Adipocyte (in vitro differentiated cells): ENCODE measurements around the gene PSMD13.

Experiments
- DNase-seq: peaks from one replicate; pipeline ENCODE4 v3.0.0-alpha.2; 2015; ENCODE audit warnings: low read depth
- H3K27me3 ChIP-seq: replicated peaks from 2 replicates; pipeline ENCODE4 v1.7.0; 2013; ENCODE audit warnings: mild to moderate bottlenecking, low read length, moderate library complexity; ENCODE audit not compliant: control insufficient read depth, insufficient read depth
- H3K36me3 ChIP-seq: 2 replicates; pipeline ENCODE4 v1.7.0; 2013; ENCODE audit warnings: low read length, mild to moderate bottlenecking, moderate library complexity; ENCODE audit not compliant: control insufficient read depth, insufficient read depth, severe bottlenecking
- H3K4me1 ChIP-seq: 2 replicates; pipeline ENCODE4 v1.7.0; 2013; ENCODE audit warnings: mild to moderate bottlenecking, low read length, moderate library complexity; ENCODE audit not compliant: control insufficient read depth, insufficient read depth
- H3K4me3 ChIP-seq: 2 replicates; pipeline ENCODE4 v1.7.0; 2013; ENCODE audit warnings: mild to moderate bottlenecking, low read length, moderate library complexity
- H3K9ac ChIP-seq: 2 replicates; pipeline ENCODE4 v1.7.0; 2013; ENCODE audit warnings: mild to moderate bottlenecking, low read length, moderate library complexity
- H3K9me3 ChIP-seq: 2 replicates; pipeline ENCODE4 v1.7.0; 2013; ENCODE audit warnings: mild to moderate bottlenecking, low read length, moderate library complexity; ENCODE audit not compliant: control insufficient read depth

PSMD13 gene

DNA sequence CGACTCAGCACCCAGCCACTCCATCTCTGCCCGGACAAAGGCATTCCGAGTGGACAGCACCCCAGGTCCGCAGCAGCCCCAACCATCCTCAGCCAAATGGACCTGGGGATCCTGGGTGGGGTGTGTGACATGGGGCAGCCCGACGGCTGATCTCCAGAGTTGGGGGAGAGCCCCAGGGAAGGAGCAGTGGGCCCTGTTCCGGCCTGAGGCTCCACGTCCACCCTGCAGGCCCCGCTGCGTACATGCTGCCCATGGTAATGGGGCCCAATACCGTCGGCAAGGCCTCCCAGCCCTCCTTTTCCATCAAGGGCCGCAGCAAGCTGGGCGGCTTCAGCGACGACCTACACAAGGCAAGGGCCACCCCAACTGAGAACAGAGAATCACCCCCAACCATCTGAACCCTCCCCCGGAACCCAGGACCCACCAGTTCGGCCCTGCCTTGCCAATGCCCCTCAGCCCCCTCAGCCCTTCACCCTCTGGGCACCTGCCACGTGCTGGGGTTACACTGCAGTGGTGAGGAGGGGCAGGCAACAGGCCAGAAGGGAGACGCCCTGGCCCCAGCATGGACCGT, 38.5 kb upstream of the PSMD13 start:
- DNase-seq: no peak

DNA sequence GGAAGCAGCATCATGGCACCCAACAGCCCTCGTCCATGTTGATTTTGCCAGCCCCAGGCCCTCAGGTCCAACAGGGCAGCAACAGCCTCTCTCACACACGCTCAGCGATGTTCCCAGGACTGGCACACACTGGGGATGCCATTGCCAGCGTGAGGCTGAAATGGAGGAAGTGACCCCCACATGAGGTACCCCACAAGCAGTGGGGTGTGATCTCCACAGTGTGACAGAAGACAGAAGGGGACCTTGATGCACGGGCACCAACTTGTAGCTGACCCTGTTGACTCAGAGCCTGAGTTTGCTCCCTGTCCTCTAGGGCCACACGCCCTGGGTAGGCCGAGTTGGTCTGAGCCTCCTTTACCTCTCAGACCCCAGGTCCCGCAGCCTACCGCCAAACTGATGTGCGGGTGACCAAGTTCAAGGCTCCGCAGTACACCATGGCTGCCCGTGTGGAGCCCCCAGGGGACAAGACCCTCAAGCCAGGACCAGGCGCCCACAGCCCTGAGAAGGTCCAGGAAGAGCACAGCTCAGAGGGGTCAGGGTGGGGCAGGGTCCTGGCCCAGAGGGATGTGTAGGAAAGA, 37.7 kb upstream of the PSMD13 start:
- Histone ChIP-seq H3K27me3 (no peaks in the 10 kb centered on the region), H3K9ac (no peak overlapping the region), H3K4me1 (peaks cover 9% of the 10 kb centered on the region), H3K9me3 (no peaks in the 10 kb centered on the region), H3K36me3 (peaks cover 17% of the 10 kb centered on the region), H3K4me3 (no peak overlapping the region)
- no peak for DNase-seq

More for the DNA sequence above, 38.5 kb upstream of the PSMD13 start:
- Histone ChIP-seq H3K36me3 (peaks cover 10% of the 10 kb centered on the region), H3K9me3 (no peaks in the 10 kb centered on the region), H3K27me3 (no peaks in the 10 kb centered on the region), H3K9ac (no peak overlapping the region), H3K4me3 (no peak overlapping the region), H3K4me1 (peaks cover 1% of the 10 kb centered on the region)

DNA sequence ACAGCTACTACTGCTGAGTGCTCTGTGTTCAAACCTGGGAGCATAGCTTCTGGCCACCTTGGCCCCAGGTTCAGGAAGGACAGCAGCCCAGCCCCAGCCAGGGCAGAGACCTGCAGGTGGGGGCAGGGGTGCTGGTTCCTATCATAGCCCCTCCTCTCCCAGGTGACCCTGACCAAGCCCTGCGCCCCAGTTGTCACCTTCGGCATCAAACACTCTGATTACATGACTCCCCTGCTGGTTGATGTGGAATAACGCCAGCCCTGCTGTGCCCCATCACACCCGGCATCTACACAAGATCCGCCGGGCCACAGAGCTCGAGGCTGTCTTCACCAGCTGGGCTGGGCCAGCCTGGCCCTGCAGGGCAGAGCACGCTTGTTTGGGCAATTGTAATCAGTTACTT, 37.0 kb upstream of the PSMD13 start:
- Histone ChIP-seq H3K36me3 (peaks cover 24% of the 10 kb centered on the region), H3K9ac (no peak overlapping the region), H3K4me1 (peaks cover 15% of the 10 kb centered on the region), H3K27me3 (no peaks in the 10 kb centered on the region), H3K4me3 (no peak overlapping the region), H3K9me3 (no peaks in the 10 kb centered on the region)
- no peak for DNase-seq

DNA sequence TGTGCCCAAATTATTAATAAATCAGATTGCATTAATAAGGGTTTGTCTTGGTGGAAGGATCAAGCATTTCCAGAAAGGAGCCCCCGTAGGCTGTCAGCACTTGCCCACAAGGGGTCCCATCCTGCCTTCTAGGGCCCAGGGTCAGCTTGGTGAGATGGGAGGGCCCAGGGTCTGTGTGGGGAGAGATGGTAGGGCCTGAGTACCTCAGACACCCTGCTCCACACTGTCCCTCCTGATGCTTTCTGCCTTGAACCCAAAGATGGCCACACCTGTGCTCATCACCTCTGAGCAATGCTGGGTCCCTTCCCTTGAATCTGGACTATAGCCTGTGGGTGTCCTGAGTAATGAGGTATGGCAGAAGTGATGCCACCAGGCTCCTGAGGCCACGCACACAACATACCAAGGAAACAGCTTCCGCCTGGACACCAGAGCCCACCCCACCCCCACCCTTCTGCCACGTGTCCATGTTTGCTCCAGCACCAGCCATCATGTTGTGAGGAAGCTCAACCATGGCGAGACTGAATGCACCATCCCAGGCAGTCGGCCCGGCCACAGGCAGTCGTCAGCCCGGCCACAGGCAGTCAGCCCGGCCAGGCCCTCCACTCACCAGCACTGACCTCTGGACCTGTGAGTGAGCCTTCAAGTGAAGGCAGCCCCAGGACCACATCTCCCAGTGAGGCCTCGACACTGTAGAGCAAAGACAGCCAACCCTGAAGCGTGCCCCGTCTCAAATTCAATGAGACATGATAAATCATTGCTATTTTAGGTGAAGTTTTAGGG, 36.4 kb upstream of the PSMD13 start:
- H3K9me3 ChIP-seq: no peaks in the 10 kb centered on the region
- no peaks in the 10 kb centered on the region for H3K27me3 ChIP-seq
- H3K36me3 ChIP-seq: peaks cover 31% of the 10 kb centered on the region
- no peak overlapping the region for H3K9ac ChIP-seq
- peaks cover 20% of the 10 kb centered on the region for H3K4me1 ChIP-seq
- no peak overlapping the region for H3K4me3 ChIP-seq
- no peak for DNase-seq

DNA sequence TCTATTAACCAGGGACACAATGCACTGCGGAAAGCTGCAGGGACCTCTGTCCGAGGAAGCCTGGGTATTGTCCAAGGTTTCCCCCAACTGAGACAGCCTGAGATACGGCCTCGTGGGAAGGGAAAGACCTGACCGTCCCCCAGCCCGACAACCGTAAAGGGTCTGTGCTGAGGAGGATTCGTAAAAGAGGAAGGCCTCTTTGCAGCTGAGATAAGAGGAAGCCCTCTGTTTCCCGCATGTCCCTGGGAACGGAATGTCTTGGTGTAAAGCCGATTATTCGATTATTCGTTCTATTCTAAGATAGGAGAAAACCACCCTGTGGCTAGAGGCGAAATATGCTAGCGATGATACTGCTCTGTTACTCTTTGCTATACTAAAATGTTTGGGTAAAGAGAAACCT, 34.8 kb upstream of the PSMD13 start:
- DNase-seq: no peak

DNA sequence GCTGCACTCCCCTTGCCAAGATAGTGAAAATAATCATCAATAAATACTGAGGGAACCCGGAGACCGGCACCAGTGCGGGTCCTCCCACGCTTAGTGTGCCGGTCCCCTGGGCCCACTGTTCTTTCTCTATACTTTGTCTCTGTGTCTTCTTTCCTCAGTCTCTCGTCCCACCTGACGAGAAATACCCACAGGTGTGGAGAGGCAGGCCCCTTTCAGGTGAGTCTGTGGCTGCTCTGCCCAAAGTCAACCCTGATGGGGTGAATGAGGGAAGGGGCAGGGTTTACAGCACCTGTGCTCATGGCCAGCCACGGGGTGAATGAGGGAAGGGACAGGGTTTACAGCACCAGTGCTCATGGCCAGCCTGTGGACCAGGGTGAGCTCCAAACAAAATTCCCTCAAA, 34.3 kb upstream of the PSMD13 start:
- no peaks in the 10 kb centered on the region for H3K27me3 ChIP-seq
- no peaks in the 10 kb centered on the region for H3K9me3 ChIP-seq
- H3K4me1 ChIP-seq: peaks cover 30% of the 10 kb centered on the region
- H3K9ac ChIP-seq: no peak overlapping the region
- H3K4me3 ChIP-seq: no peak overlapping the region
- H3K36me3 ChIP-seq: peaks cover 32% of the 10 kb centered on the region
- no peak for DNase-seq

More for the DNA sequence above, 34.8 kb upstream of the PSMD13 start:
- peaks cover 30% of the 10 kb centered on the region for H3K4me1 ChIP-seq
- peaks cover 32% of the 10 kb centered on the region for H3K36me3 ChIP-seq
- no peaks in the 10 kb centered on the region for H3K27me3 ChIP-seq
- no peak overlapping the region for H3K4me3 ChIP-seq
- no peaks in the 10 kb centered on the region for H3K9me3 ChIP-seq
- H3K9ac ChIP-seq: no peak overlapping the region

DNA sequence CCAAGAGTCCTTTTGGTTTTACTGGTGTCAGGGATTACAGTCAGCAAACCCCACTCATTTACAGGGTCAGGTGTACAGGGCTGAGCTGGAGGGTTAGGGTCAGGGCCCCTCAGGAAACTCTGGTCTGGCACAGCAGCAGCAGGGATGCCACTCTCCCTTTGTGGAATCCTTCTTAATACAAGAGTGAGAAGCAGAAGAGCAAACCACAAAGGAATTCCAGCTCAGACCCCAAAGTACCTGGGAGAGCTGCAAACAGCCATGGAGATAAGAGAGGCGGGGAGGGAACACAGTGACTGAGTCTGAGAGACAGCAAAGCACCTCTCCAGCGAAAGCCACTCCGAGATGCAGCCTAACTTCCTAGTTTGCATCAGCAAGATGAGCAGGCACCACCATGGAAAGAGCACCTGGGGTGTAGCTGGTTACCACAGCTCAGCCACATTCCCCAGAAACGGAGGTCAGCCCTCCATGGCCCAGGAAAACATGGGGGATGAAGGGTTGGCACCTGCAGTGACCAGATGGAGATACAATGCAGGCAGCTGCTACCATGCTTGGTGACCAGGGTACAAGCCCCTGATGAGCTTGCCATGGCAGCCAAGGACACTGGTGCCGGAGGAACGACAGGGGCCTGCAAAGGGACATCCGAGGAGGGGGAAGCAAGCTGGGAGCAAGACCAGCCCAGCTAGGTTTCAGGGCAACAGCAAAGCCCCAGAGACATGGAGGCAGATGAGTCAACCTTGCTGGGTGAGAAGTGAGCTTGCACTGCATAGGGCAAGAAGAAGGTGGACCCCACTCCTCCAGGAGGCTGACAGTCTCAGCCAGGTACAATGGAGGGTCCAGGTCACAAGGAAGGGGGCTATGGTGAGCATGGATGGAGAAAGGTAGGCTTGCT, 33.5 kb upstream of the PSMD13 start:
- Histone ChIP-seq H3K27me3 (no peaks in the 10 kb centered on the region), H3K9me3 (no peaks in the 10 kb centered on the region), H3K9ac (peak overlapping the region; percentile 43), H3K4me1 (peaks cover 30% of the 10 kb centered on the region), H3K4me3 (no peak overlapping the region), H3K36me3 (peaks cover 32% of the 10 kb centered on the region)
- no peak for DNase-seq

DNA sequence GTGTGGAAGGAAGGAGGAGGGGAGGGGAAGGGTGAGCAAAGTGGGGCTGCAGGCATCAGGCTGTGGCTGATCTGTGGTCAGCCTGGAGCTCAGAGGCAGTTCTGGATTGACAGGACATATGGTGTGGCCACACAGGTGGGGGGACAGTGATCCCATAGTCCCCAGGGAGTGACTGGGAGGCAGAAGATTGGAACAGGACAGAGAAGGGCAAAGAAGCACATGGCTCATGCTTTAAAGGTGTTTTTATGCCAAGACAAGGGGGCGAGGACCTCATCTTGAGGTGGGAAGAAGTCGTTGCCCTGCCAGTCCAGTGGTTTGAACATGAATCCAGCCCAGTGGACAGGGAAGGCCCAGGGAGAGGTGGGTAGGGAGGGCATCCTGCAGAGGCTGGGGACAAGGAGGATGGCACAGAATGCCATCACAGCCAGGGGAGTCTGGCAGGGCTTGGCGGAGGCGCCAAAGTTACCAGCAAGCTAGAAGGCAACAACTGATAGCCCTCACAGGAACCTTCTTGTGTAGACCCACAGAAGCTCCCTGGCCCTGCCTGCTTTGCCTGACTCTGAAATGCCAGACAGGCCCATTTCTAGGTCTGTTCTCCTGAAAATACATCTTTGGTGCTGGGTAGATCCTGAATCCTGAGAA, 32.7 kb upstream of the PSMD13 start:
- Histone ChIP-seq H3K9me3 (no peaks in the 10 kb centered on the region), H3K27me3 (no peaks in the 10 kb centered on the region), H3K4me3 (no peak overlapping the region), H3K9ac (peak overlapping the region; percentile 43), H3K36me3 (peaks cover 32% of the 10 kb centered on the region), H3K4me1 (peaks cover 30% of the 10 kb centered on the region)
- DNase-seq: no peak

DNA sequence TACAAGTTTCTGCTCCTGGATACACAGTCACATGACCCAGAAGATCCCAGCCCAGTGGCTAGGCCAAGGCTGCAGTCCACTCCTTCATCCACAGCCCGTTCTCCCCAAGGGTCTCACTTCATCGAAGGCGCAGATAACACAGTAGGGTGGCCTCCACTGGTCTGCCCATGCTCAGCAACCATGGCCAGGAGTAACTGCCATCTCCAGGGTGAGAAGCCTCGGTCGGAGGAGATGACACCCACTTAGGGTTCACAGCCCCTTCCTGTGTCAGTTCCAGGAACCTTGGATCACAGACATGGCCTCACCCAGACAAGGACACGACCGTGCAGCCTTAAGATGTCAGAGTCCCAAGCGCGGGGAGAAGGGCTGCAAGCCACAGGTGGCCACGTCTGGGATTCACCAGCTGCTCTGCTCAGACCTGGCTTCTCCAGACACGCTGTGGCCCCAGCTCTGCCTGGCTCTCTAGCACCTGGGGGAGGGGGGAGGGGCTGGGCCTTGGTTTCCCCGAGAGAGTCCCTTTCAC, 32.1 kb upstream of the PSMD13 start:
- Histone ChIP-seq H3K27me3 (no peaks in the 10 kb centered on the region), H3K36me3 (peaks cover 33% of the 10 kb centered on the region), H3K4me3 (no peak overlapping the region), H3K4me1 (peaks cover 35% of the 10 kb centered on the region), H3K9ac (peak overlapping the region; percentile 43), H3K9me3 (no peaks in the 10 kb centered on the region)
- DNase-seq: no peak

DNA sequence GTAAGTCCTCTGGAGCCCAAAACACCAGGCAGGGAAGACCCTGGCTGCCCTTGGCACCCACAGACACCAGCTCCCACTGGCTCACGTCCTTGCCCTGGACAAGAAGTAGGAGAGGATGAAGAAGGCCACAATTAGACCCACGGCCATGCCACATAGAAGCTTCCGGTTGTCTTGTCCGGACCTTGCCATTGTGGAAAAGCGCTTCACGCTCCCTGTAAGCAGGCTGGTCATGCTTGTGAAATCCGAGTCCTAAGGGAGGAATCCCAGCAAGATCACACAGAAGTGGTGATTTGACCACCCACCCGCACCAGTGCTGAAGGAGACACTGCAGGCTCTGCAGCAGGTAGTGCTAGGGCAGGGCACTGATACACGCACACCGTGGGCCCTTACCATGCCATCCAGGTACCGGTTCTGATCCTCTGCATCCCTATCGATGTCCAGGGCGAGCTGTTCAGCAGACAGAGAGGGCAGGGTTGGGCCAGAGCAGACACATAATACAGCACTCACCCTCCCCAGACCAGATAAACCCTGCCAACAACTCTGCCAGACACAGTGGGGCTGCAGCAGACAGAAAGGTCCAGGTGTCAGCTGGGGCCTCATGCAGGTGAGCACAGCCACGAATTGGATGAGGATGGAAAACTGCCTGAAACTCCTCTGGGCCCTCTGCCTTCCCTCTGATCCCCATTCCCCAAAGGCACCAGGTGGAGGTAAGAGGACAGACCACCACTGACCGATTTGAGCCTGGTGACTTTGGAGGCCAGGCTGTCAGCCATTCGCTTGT, 31.4 kb upstream of the PSMD13 start:
- peaks cover 43% of the 10 kb centered on the region for H3K4me1 ChIP-seq
- peaks cover 41% of the 10 kb centered on the region for H3K36me3 ChIP-seq
- peak overlapping the region; percentile 99 for H3K4me3 ChIP-seq
- no peaks in the 10 kb centered on the region for H3K27me3 ChIP-seq
- no peak for DNase-seq
- H3K9ac ChIP-seq: peak overlapping the region; percentile 100
- no peaks in the 10 kb centered on the region for H3K9me3 ChIP-seq
